Stomach smooth muscle (tissue), 2 donors: Measurements from ENCODE around the gene FAM3C.
"Not testable (repeated sequence)": the region's sequence is repeated elsewhere in the genome, so short reads cannot be mapped to it uniquely, and the experiment has no call there.

ENCODE experiments used
- H3K27ac ChIP-seq: one replicate; pipeline ENCODE4 v1.7.0; 2013; ENCODE audit warnings: mild to moderate bottlenecking, low read length, inconsistent platforms
- H3K27me3 ChIP-seq, 2 donors: one replicate each; pipeline ENCODE4 v1.7.0; 2013; ENCODE audit warnings: low read length in 2 of 2; ENCODE audit not compliant: insufficient read depth in 2 of 2, control insufficient read depth in 1 of 2
- H3K36me3 ChIP-seq, 2 donors: one replicate each; pipeline ENCODE4 v1.7.0; 2013; ENCODE audit warnings: low read length in 2 of 2; ENCODE audit not compliant: control insufficient read depth in 2 of 2, insufficient read depth in 2 of 2
- H3K4me1 ChIP-seq: one replicate; pipeline ENCODE4 v1.7.0; 2013; ENCODE audit warnings: low read length; ENCODE audit not compliant: control insufficient read depth, insufficient read depth
- H3K4me3 ChIP-seq, 2 donors: one replicate each; pipeline ENCODE4 v1.7.0; 2013; ENCODE audit warnings: low read length in 2 of 2
- H3K9ac ChIP-seq, 2 donors: one replicate each; pipeline ENCODE4 v1.7.0; 2013; ENCODE audit warnings: low read length in 2 of 2, mild to moderate bottlenecking in 1 of 2
- H3K9me3 ChIP-seq, 2 donors: one replicate each; pipeline ENCODE4 v1.7.0; 2013; ENCODE audit warnings: low read length in 2 of 2; ENCODE audit not compliant: control insufficient read depth in 2 of 2
- donor health status: healthy.
- donor health status: Pancreatic carcinoma.

The FAM3C gene

DNA sequence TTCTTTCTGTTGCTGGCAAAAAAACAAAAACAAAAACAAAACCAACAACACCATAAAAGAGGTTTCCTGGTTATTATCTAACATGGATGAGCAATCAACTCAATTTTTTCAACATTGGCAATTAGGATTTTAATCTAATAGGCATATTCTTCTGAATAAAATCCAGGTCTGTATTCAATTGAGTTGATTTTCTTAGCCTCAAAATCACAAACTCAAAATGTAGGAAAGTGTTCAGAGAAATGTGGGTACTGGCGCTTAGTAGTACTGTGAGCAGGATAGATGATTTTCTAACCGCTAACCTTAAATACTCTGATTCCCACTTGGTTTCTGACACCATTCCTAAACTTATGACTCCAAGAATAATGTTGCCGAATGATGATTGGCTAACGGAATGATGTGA is 61.7 kb downstream of the FAM3C start:
- no peak overlapping the region for H3K9ac ChIP-seq
- no peaks in the 10 kb centered on the region for H3K36me3 ChIP-seq
- no peak overlapping the region for H3K4me3 ChIP-seq
- peaks cover 10% of the 10 kb centered on the region for H3K4me1 ChIP-seq
- no peaks in the 10 kb centered on the region for H3K9me3 ChIP-seq
- no peak overlapping the region for H3K27ac ChIP-seq
- peaks cover 17 to 31% of the 10 kb centered on the region in 2 donors for H3K27me3 ChIP-seq

- peaks cover 14% of the 10 kb centered on the region for H3K4me1 ChIP-seq
- H3K9me3 ChIP-seq, result peaks cover 0 to 3% of the 10 kb centered on the region in 2 donors
- no peaks in the 10 kb centered on the region for H3K36me3 ChIP-seq
- H3K4me3 ChIP-seq, result no peak overlapping the region
- H3K27ac ChIP-seq, result no peak overlapping the region
- H3K9ac ChIP-seq, result no peak overlapping the region
- peaks cover 32 to 44% of the 10 kb centered on the region in 2 donors for H3K27me3 ChIP-seq
Observed at GRCh38 chr7:121331574-121331973, 64.5 kb downstream of the FAM3C start.

DNA sequence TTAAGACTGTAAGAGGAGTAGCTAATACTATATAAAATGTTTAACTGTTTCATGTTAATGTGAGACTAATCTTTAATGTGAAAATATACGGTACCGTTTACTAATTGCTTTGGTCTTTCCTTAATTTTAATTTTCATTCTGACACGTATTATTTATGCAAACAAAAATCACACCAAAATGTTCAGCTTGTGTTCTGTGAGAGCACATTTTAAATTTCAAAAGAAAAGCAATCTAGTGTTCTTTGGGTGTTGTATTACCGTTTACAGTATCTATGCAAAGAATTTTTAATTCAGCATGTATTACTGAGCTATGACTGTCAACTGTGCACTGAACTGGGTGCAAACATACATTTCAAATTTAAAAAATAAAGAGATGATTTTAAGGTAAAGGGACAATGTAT is 65.1 kb downstream of the FAM3C start:
- peaks cover 32 to 46% of the 10 kb centered on the region in 2 donors for H3K27me3 ChIP-seq
- no peak overlapping the region for H3K27ac ChIP-seq
- no peak overlapping the region for H3K4me3 ChIP-seq

GRCh38 chr7:121330053-121330833 is 65.9 kb downstream of the FAM3C start:
- no peaks in the 10 kb centered on the region for H3K36me3 ChIP-seq
- H3K27me3 ChIP-seq, result peaks cover 32 to 46% of the 10 kb centered on the region in 2 donors
- no peak overlapping the region for H3K27ac ChIP-seq
- peak overlapping the region; percentile 67 to 79 for H3K4me3 ChIP-seq
- no peak overlapping the region for H3K9ac ChIP-seq
- H3K4me1 ChIP-seq, result peaks cover 14% of the 10 kb centered on the region
- peaks cover 0 to 3% of the 10 kb centered on the region in 2 donors for H3K9me3 ChIP-seq

More for the DNA sequence above, 65.1 kb downstream of the FAM3C start:
- peaks cover 0 to 3% of the 10 kb centered on the region in 2 donors for H3K9me3 ChIP-seq
- H3K9ac ChIP-seq, result no peak overlapping the region
- no peaks in the 10 kb centered on the region for H3K36me3 ChIP-seq
- peaks cover 14% of the 10 kb centered on the region for H3K4me1 ChIP-seq

GRCh38 chr7:121329191-121330052 is 66.7 kb downstream of the FAM3C start:
- peaks cover 32 to 44% of the 10 kb centered on the region in 2 donors for H3K27me3 ChIP-seq
- H3K9ac ChIP-seq, result no peak overlapping the region
- H3K27ac ChIP-seq, result no peak overlapping the region
- peak overlapping the region; percentile 67 to 79 for H3K4me3 ChIP-seq
- peaks cover 14% of the 10 kb centered on the region for H3K4me1 ChIP-seq
- peaks cover 0 to 3% of the 10 kb centered on the region in 2 donors for H3K9me3 ChIP-seq
- no peaks in the 10 kb centered on the region for H3K36me3 ChIP-seq

DNA sequence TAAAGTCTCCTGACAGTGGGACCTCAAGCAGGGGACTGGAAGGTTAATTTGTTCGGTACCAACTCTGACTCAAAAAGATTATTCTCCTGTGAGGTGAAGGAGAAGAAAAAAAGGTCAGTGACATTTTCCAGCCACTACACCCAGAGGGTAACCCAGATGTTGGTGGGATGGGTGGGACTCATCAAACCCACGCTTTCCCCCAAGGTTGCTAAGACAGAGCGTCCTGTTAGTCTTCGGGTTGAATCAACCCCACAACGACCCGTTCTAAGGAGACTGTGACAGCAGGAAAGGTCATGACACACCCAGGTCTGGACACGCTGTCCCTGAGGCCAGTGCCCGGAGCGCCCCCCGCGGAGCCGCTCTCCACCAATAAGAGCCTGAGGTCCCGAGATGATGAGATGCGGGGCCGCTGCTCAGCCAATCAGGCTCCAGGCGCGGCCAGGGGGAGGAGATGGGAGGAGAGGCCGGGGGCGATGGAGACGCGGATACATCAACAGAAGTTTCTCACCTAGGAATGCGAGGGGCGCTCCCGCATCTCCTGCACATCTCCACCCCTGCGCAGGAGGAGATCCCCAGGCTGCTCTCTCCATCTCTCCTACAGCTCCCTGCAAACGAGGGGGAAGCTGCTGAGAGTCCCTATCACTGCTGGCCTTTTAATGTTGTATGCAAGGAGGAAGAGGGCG is 67.5 kb downstream of the FAM3C start, which contains the start of gene WNT16:
TSS of gene WNT16 (plus strand) at position 493 of the 683 bp plus-strand sequence. CDS start 293 bp downstream, outside the sequence.
- peaks cover 0 to 3% of the 10 kb centered on the region in 2 donors for H3K9me3 ChIP-seq
- peak within 1 kb of the TSS; percentile 67 to 79 for H3K4me3 ChIP-seq
- H3K27ac ChIP-seq, result no peak within 1 kb of the TSS
- no peak within 1 kb of the TSS for H3K9ac ChIP-seq
- no peaks in the 10 kb centered on the region for H3K36me3 ChIP-seq
- peaks cover 32 to 42% of the 10 kb centered on the region in 2 donors for H3K27me3 ChIP-seq
- H3K4me1 ChIP-seq, result peaks cover 14% of the 10 kb centered on the region

DNA sequence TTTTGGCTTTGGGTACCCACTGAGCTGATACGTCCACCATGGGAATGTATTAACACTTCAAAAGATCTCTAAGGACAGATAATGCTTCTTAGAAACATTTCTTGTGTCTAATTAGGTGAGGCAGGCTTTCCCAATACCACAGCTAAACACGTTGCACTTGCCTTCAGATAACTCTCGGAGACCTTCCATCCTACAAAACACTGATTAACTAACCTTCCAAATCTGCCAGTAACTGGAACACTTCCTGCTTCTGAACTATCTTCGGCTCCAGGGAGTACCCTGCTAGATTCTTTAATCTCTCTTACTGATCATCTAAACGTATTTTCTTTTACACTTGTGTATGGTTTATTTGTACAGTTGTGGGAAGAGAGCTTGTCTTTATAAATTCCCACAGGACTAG is 68.4 kb downstream of the FAM3C start:
- H3K4me1 ChIP-seq, result peaks cover 14% of the 10 kb centered on the region
- H3K36me3 ChIP-seq, result no peaks in the 10 kb centered on the region
- H3K9ac ChIP-seq, result no peak overlapping the region
- H3K27ac ChIP-seq, result no peak overlapping the region
- peaks cover 0 to 3% of the 10 kb centered on the region in 2 donors for H3K9me3 ChIP-seq
- no peak overlapping the region for H3K4me3 ChIP-seq
- H3K27me3 ChIP-seq, result peaks cover 32 to 42% of the 10 kb centered on the region in 2 donors

GRCh38 chr7:121323515-121324302 is 72.4 kb downstream of the FAM3C start:
- H3K27ac ChIP-seq, result no peak overlapping the region
- H3K9me3 ChIP-seq, result peaks cover 0 to 3% of the 10 kb centered on the region in 2 donors
- H3K4me3 ChIP-seq, result no peak overlapping the region

GRCh38 chr7:121322460-121322859 is 73.6 kb downstream of the FAM3C start:
- Histone ChIP-seq H3K4me3 (no peak overlapping the region), H3K9me3 (no peaks in the 10 kb centered on the region), H3K27ac (no peak overlapping the region), H3K4me1 (no peaks in the 10 kb centered on the region), H3K27me3 (peaks cover 0 to 2% of the 10 kb centered on the region in 2 donors), H3K36me3 (no peaks in the 10 kb centered on the region), H3K9ac (no peak overlapping the region)

More at GRCh38 chr7:121323515-121324302, 72.4 kb downstream of the FAM3C start:
- Histone ChIP-seq H3K9ac (no peak overlapping the region), H3K27me3 (peaks cover 8 to 9% of the 10 kb centered on the region in 2 donors), H3K4me1 (no peaks in the 10 kb centered on the region), H3K36me3 (no peaks in the 10 kb centered on the region)

DNA sequence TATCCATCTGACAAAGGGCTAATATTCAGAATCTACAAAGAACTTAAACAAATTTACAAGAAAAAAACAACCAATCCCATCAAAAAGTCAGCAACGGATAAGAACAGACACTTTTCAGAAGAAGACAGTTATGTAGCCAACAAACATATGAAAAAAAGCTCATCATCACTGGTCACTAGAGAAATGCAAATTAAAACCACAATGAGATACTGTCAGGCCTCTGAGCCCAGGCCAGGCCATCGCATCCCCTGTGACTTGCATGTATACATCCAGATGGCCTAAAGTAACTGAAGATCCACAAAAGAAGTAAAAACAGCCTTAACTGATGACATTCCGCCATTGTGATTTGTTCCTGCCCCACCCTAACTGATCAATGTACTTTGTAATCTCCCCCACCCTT is 80.9 kb downstream of the FAM3C start:
- H3K36me3 ChIP-seq, H3K4me3 ChIP-seq, H3K9ac ChIP-seq, H3K27ac ChIP-seq, H3K9me3 ChIP-seq, H3K4me1 ChIP-seq, H3K27me3 ChIP-seq: not testable (repeated sequence)
